Middle frontal gyrus (tissue), 1 donor: ENCODE data around the gene GRM8.

Experiments
- DNase-seq: peaks from one replicate; pipeline ENCODE4 v3.0.0-alpha.2; 2015; ENCODE audit warnings: low spot score; ENCODE audit errors: extremely low spot score

Gene GRM8

GRCh38 chr7:127035203-127035849 is 217.4 kb downstream of the GRM8 start:
- DNase-seq = no peak

GRCh38 chr7:127034186-127034806 is 218.4 kb downstream of the GRM8 start:
- no peak for DNase-seq

GRCh38 chr7:127029823-127030222 is 222.9 kb downstream of the GRM8 start:
- no peak for DNase-seq

- no peak for DNase-seq
These were observed 230.9 kb downstream of the GRM8 start for GRCh38 chr7:127021857-127022256.

- DNase-seq = no peak
These were observed 231.6 kb downstream of the GRM8 start for GRCh38 chr7:127021019-127021738.

GRCh38 chr7:127018889-127019288 is 233.9 kb downstream of the GRM8 start:
- DNase-seq = no peak

GRCh38 chr7:127017196-127017595 is 235.5 kb downstream of the GRM8 start:
- DNase-seq = no peak

- DNase-seq = no peak
These were observed 252.0 kb downstream of the GRM8 start for GRCh38 chr7:127000725-127001124.

- no peak for DNase-seq
These were observed 256.1 kb downstream of the GRM8 start for GRCh38 chr7:126996659-126997058.

- DNase-seq = no peak
These were observed 259.0 kb downstream of the GRM8 start for GRCh38 chr7:126993626-126994213.

- DNase-seq = no peak
These were observed 264.7 kb downstream of the GRM8 start for GRCh38 chr7:126988022-126988421.

- no peak for DNase-seq
These were observed 273.0 kb downstream of the GRM8 start for GRCh38 chr7:126979722-126980121.

GRCh38 chr7:126978865-126979264 is 273.9 kb downstream of the GRM8 start:
- DNase-seq = no peak

- DNase-seq = no peak
These were observed 279.7 kb downstream of the GRM8 start for GRCh38 chr7:126973066-126973465.

- DNase-seq = no peak
These were observed 280.2 kb downstream of the GRM8 start for GRCh38 chr7:126972571-126972970.

GRCh38 chr7:126959649-126960048 is 293.1 kb downstream of the GRM8 start:
- DNase-seq = no peak

GRCh38 chr7:126958367-126958766 is 294.4 kb downstream of the GRM8 start:
- no peak for DNase-seq

- DNase-seq = no peak
These were observed 295.3 kb downstream of the GRM8 start for GRCh38 chr7:126957443-126957842.

- no peak for DNase-seq
These were observed 299.3 kb downstream of the GRM8 start for GRCh38 chr7:126953461-126953860.

- DNase-seq = no peak
These were observed 304.1 kb downstream of the GRM8 start for GRCh38 chr7:126948664-126949063.

GRCh38 chr7:126940723-126941307 is 311.9 kb downstream of the GRM8 start:
- DNase-seq = no peak

GRCh38 chr7:126937171-126937570 is 315.6 kb downstream of the GRM8 start:
- no peak for DNase-seq
